PC-3 (cell line): ENCODE data around the gene CENPF. TPM values are rescaled to one million over a fixed set of nuclear protein-coding genes. Genes with fewer than 3 reads are reported as not detected.

Source experiments
- ATAC-seq: fragments of 200-7000 bp; cut with Tn5 transposase; 2 replicates; pipeline ENCODE4 v1.9.1; 2020; ENCODE audit warnings: mild to moderate bottlenecking, moderate library complexity
- Bru-seq: library from RNA; stranded (reverse); fragments of 400-500 nt; gene quantifications from one replicate; lab custom pipeline; 2021; lab: Mats Ljungman, UMichigan
- BruChase-seq, 2 experiments: library from RNA; stranded (reverse); fragments of 400-500 nt; gene quantifications; one replicate each; lab custom pipeline; 2021; lab: Mats Ljungman, UMichigan
- BruUV-seq: library from RNA; stranded (reverse); fragments of 400-500 nt; replicated peaks from 2 replicates; lab custom pipeline; 2021; lab: Mats Ljungman, UMichigan
- CTCF ChIA-PET: fragments of 300-600 bp; sonication (Branson Sonifier 250); formaldehyde crosslinking; loops from one replicate; lab custom pipeline; 2022; ENCODE audit warnings: antibody characterized with exemption; lab: Charles Lee
- POLR2A ChIA-PET: fragments of 300-600 bp; sonication (Branson Sonifier 250); formaldehyde crosslinking; loops from one replicate; lab custom pipeline; 2022; ENCODE audit warnings: antibody characterized with exemption; ENCODE audit not compliant: unreplicated experiment; lab: Charles Lee
- DNase-seq: peaks from one replicate; pipeline ENCODE4 v3.0.0-alpha.2; 2015
- H2AFZ ChIP-seq: fragments of 300-600 bp; sonication (generic); 2 replicates; pipeline ENCODE4 v1.6.0; 2016; ENCODE audit warnings: antibody characterized with exemption, low read length
- H3F3A ChIP-seq: fragments of 300-600 bp; sonication (generic); one replicate; pipeline ENCODE4 v1.6.0; 2017; ENCODE audit warnings: antibody characterized with exemption, low read length, control low read depth, mild to moderate bottlenecking; ENCODE audit not compliant: unreplicated experiment
- H3K27ac ChIP-seq: fragments of 300-600 bp; sonication (generic); 2 replicates; pipeline ENCODE4 v1.5.1; 2016; ENCODE audit warnings: mild to moderate bottlenecking, low read length
- H3K27me3 ChIP-seq: fragments of 300-600 bp; sonication (generic); 2 replicates; pipeline ENCODE4 v1.6.1; 2016; ENCODE audit warnings: low read length, mixed read lengths
- H3K36me3 ChIP-seq: fragments of 300-600 bp; sonication (generic); 2 replicates; pipeline ENCODE4 v1.6.1; 2016; ENCODE audit warnings: low read depth, mixed run types, low read length, mixed read lengths
- H3K4me1 ChIP-seq: fragments of 300-600 bp; sonication (generic); 2 replicates; pipeline ENCODE4 v1.5.1; 2016; ENCODE audit warnings: low read length; ENCODE audit not compliant: insufficient read depth
- H3K4me2 ChIP-seq: fragments of 300-600 bp; sonication (generic); 2 replicates; pipeline ENCODE4 v1.6.0; 2016; ENCODE audit warnings: low read length
- H3K4me3 ChIP-seq: fragments of 300-600 bp; sonication (generic); 2 replicates; pipeline ENCODE4 v1.5.1; 2016; ENCODE audit warnings: mild to moderate bottlenecking, low read length, mixed read lengths
- H3K79me2 ChIP-seq: fragments of 300-600 bp; sonication (generic); 2 replicates; pipeline ENCODE4 v1.6.1; 2017; ENCODE audit warnings: low read length, mixed read lengths
- H3K9ac ChIP-seq: fragments of 300-600 bp; sonication (generic); 2 replicates; pipeline ENCODE4 v1.6.0; 2016; ENCODE audit warnings: mild to moderate bottlenecking, low read length
- H3K9me2 ChIP-seq: fragments of 300-600 bp; sonication (generic); replicated peaks from 2 replicates; pipeline ENCODE4 v1.6.1; 2016; ENCODE audit warnings: mixed run types, low read length, mixed read lengths
- H3K9me3 ChIP-seq: fragments of 300-600 bp; sonication (generic); 2 replicates; pipeline ENCODE4 v1.6.1; 2016; ENCODE audit warnings: low read length, mixed read lengths
- H4K20me1 ChIP-seq: fragments of 300-600 bp; sonication (generic); 2 replicates; pipeline ENCODE4 v1.6.1; 2016; ENCODE audit warnings: low read length, mixed read lengths
- EZH2 ChIP-seq: fragments of 300-600 bp; sonication (generic); IDR thresholded peaks from one replicate; pipeline ENCODE4 v1.6.1; 2017; ENCODE audit warnings: antibody characterized with exemption, mild to moderate bottlenecking, low read length; ENCODE audit not compliant: unreplicated experiment
- EZH2phosphoT487 ChIP-seq: fragments of 300-600 bp; sonication (generic); IDR thresholded peaks from 2 replicates; pipeline ENCODE4 v1.6.1; 2018; ENCODE audit warnings: mild to moderate bottlenecking, antibody characterized with exemption, low read length, borderline replicate concordance
- intact Hi-C: fragments of 100-400 bp; cut with micrococcal nuclease; formaldehyde crosslinking; loops from 2 replicates; pipeline ENCODE4 v1.9.0; 2023
- long read RNA-seq: library from polyadenylated mRNA; unstranded; transcript quantifications from one replicate; pipeline ENCODE4 v2.0.0, GENCODE V29; 2021; ENCODE audit not compliant: unreplicated experiment
- total RNA-seq: library from RNA; depleted of rRNA; stranded (reverse); fragments of >200 nt; gene quantifications from 2 replicates; pipeline ENCODE4 v1.2.3, GENCODE V29; 2014; rRNA removed
- TF ChIP-seq, protein P1 (sequence below): fragments of 300-600 bp; sonication (generic); conservative IDR thresholded peaks from 2 replicates; pipeline ENCODE4 v1.5.1; 2017; ENCODE audit warnings: antibody characterized with exemption, low read depth, mild to moderate bottlenecking, low read length

Gene CENPF, protein sequence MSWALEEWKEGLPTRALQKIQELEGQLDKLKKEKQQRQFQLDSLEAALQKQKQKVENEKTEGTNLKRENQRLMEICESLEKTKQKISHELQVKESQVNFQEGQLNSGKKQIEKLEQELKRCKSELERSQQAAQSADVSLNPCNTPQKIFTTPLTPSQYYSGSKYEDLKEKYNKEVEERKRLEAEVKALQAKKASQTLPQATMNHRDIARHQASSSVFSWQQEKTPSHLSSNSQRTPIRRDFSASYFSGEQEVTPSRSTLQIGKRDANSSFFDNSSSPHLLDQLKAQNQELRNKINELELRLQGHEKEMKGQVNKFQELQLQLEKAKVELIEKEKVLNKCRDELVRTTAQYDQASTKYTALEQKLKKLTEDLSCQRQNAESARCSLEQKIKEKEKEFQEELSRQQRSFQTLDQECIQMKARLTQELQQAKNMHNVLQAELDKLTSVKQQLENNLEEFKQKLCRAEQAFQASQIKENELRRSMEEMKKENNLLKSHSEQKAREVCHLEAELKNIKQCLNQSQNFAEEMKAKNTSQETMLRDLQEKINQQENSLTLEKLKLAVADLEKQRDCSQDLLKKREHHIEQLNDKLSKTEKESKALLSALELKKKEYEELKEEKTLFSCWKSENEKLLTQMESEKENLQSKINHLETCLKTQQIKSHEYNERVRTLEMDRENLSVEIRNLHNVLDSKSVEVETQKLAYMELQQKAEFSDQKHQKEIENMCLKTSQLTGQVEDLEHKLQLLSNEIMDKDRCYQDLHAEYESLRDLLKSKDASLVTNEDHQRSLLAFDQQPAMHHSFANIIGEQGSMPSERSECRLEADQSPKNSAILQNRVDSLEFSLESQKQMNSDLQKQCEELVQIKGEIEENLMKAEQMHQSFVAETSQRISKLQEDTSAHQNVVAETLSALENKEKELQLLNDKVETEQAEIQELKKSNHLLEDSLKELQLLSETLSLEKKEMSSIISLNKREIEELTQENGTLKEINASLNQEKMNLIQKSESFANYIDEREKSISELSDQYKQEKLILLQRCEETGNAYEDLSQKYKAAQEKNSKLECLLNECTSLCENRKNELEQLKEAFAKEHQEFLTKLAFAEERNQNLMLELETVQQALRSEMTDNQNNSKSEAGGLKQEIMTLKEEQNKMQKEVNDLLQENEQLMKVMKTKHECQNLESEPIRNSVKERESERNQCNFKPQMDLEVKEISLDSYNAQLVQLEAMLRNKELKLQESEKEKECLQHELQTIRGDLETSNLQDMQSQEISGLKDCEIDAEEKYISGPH (N-terminal part only)
- total RNA-seq (92.6 and 101 TPM in 2 replicates), Bru-seq, nascent RNA (percentile 91 among the genes with signal in this experiment), BruChase-seq, experiment 1, labeled RNA remaining after a 6-hour chase (percentile 85 among the genes with signal in this experiment), BruChase-seq, experiment 2, labeled RNA remaining after a 2-hour chase (percentile 55 among the genes with signal in this experiment)
- long read RNA-seq, partial matches to known transcripts = 17 of 17 reads
- long read RNA-seq, other reads (novel, unspliced or antisense) = 0 of 17 reads

DNA sequence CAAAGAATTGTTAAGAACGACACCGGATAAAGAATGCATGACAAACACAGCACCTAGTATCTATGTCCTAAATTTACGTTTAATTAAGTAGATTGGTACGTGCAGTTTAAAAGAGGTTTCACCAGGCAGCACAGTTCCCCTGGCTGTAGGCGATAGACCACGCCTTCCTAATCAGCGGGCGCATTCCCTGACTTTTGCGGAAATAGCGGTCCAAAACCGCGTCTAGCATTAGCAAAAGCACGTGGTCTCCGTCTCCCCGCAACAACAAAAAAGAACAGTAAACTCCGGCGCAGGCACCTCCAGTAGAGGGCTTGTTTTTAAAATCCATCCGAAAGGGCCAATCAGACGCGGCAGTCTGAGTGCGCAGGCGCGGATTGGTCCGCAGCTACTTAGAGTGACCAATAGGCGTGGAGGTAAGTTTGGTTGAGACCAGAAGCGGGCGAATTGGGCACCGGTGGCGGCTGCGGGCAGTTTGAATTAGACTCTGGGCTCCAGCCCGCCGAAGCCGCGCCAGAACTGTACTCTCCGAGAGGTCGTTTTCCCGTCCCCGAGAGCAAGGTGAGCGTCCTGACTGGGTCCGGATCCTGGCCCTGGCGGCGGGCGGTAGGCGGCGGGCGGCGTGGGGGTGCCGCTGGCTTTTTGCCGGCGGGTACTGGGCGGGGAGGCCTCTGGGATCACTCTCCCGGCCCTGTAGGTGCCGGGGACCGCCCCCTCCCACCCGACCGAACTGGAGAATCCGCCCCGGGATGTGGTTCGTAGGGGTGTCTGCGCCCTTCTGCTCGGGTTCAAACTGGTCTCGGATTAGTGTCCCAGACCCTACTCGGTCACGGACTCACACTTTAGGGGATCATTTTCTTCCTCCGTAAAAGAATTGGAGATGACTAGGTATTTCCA, at the start of gene CENPF:
Gene CENPF, plus strand, starts transcription at position 432 of the 894 bp plus-strand sequence. CDS start 10,560 bp downstream, outside the sequence.
- POLR2A ChIA-PET = interaction anchor here (0.6 to 1.1 kb wide), 2 partner anchors 25 to 54 kb away, joined by 3 to 4 read pairs; no protein-coding TSS in a partner anchor
- H3K27me3 ChIP-seq = no peaks in the 10 kb centered on the region

DNA sequence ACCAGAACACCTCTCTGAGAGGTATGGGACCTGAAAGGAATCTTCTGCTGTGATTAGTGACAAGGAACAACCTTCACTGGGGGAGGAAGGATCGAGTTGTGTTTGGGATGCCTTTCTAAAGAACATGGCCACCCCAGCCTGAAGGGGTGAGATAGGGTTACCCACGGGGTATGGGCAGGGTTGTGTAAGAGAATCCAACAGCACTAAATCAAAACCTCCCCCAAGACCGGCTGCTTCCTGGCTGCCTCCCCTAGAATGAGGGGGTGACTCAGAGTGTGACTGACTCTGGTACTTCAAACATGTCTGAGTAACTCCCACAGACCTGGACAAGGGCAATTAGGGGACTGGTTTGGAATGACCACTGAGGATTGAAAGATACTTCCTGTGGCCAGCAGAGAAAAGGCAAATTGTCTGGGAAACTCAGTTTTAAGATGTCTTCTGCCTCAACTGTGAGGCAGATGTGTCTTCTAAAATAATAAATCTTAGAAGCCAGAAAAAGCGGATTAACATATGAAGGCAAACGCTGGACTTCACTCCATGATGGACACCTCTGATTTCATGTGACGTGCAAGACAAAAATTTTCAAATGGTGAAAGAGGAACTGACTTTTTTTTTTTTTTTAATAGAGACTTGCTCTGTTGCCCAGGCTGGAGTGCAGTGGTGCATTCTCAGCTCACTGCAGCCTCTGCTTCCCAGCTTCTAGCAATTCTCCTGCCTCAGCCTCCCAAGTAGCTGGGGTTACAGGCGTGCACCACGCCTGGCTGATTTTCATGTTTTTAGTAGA, 44.9 kb upstream of the CENPF start:
- 0 out of 2 replicates have a peak overlapping the region, but pooled peaks have one; percentile 31 for H2AFZ ChIP-seq
- H3F3A ChIP-seq = no peaks in the 10 kb centered on the region
- peak overlapping the region; percentile 1; the same call in 1 of the 2 replicates for H3K4me2 ChIP-seq
- H3K27me3 ChIP-seq = no peaks in the 10 kb centered on the region
- H3K9me3 ChIP-seq = no peaks in the 10 kb centered on the region
- H3K79me2 ChIP-seq = no peaks in the 10 kb centered on the region
- H3K36me3 ChIP-seq = no peaks in the 10 kb centered on the region
- TF ChIP-seq EZH2phosphoT487 (no peak), EZH2 (no peak)
- TF ChIP-seq, protein P1, sequence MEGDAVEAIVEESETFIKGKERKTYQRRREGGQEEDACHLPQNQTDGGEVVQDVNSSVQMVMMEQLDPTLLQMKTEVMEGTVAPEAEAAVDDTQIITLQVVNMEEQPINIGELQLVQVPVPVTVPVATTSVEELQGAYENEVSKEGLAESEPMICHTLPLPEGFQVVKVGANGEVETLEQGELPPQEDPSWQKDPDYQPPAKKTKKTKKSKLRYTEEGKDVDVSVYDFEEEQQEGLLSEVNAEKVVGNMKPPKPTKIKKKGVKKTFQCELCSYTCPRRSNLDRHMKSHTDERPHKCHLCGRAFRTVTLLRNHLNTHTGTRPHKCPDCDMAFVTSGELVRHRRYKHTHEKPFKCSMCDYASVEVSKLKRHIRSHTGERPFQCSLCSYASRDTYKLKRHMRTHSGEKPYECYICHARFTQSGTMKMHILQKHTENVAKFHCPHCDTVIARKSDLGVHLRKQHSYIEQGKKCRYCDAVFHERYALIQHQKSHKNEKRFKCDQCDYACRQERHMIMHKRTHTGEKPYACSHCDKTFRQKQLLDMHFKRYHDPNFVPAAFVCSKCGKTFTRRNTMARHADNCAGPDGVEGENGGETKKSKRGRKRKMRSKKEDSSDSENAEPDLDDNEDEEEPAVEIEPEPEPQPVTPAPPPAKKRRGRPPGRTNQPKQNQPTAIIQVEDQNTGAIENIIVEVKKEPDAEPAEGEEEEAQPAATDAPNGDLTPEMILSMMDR = no peak
- no peaks in the 10 kb centered on the region for H4K20me1 ChIP-seq
- CTCF ChIA-PET = no interaction called here
- BruUV-seq = no TSS peak
- H3K9me2 ChIP-seq = no peaks in the 10 kb centered on the region
- peak; percentile 91 for ATAC-seq
- peaks cover 9% of the 10 kb centered on the region for H3K4me1 ChIP-seq
- POLR2A ChIA-PET = no interaction called here
- H3K27ac ChIP-seq = no peak overlapping the region
- no peak overlapping the region for H3K4me3 ChIP-seq
- intact Hi-C loops = no loop called here
- H3K9ac ChIP-seq = no peak overlapping the region
- DNase-seq = peak; percentile 70

More for the DNA sequence above, at the start of gene CENPF:
- peaks cover 47% of the 10 kb centered on the region for H3K79me2 ChIP-seq
- DNase-seq (peak; percentile 99), ATAC-seq (peak; percentile 94)
- TF ChIP-seq, protein P1 = no peak
- H3K4me1 ChIP-seq = peaks cover 16% of the 10 kb centered on the region
- peak within 1 kb of the TSS; percentile 93 for H2AFZ ChIP-seq
- H3F3A ChIP-seq = no peaks in the 10 kb centered on the region
- 0 out of 2 replicates have a peak, but pooled peaks cover 5% of the 10 kb centered on the region for H4K20me1 ChIP-seq
- H3K36me3 ChIP-seq = no peaks in the 10 kb centered on the region
- peak within 1 kb of the TSS; percentile 93 for H3K4me3 ChIP-seq
- BruUV-seq = no TSS peak
- H3K9me3 ChIP-seq = no peaks in the 10 kb centered on the region
- CTCF ChIA-PET = interaction anchor here (0.6 to 1.3 kb wide), 3 partner anchors 25 to 271 kb away, joined by 3 to 4 read pairs (median 3); no protein-coding TSS in a partner anchor
- H3K27ac ChIP-seq = peak within 1 kb of the TSS; percentile 64
- H3K9ac ChIP-seq = peak within 1 kb of the TSS; percentile 85
- intact Hi-C loops = no loop called here
- H3K9me2 ChIP-seq = no peaks in the 10 kb centered on the region
- H3K4me2 ChIP-seq = peak within 1 kb of the TSS; percentile 93
